Esophagus muscularis mucosa (tissue), 4 donors: Measurements from ENCODE around the gene SARS1. TPM values are rescaled to one million over a fixed set of nuclear protein-coding genes. Genes with fewer than 3 reads are reported as not detected.
"Not testable (repeated sequence)": the region's sequence is repeated elsewhere in the genome, so short reads cannot be mapped to it uniquely, and the experiment has no call there.

Experiments used
- DNase-seq: peaks from one replicate; pipeline ENCODE4 v3.0.0-alpha.2; 2017; ENCODE audit errors: extremely low spot score
- H3K27ac ChIP-seq, 4 donors: fragments of 200-600 bp; sonication (generic); replicated peaks in 1 of 4; 1 replicate in 3 of 4; 2 replicates in 1 of 4; pipeline ENCODE4 v1.5.1; 2016 to 2019; ENCODE audit warnings: mild to moderate bottlenecking in 1 of 4
- H3K27me3 ChIP-seq, 4 donors: fragments of 200-600 bp; sonication (generic); one replicate each; pipeline versions ENCODE4 v1.5.1 to v1.6.0; 2016 to 2019
- H3K36me3 ChIP-seq, 4 donors: fragments of 200-600 bp; sonication (generic); one replicate each; pipeline ENCODE4 v1.5.1; 2016 to 2019
- H3K4me1 ChIP-seq, 4 donors: fragments of 200-600 bp; sonication (generic); one replicate each; pipeline ENCODE4 v1.5.1; 2016 to 2019
- H3K4me3 ChIP-seq, 4 donors: fragments of 200-600 bp; sonication (generic); 1 replicate in 2 of 4; 2 replicates in 2 of 4; pipeline ENCODE4 v1.5.1; 2016 to 2019; ENCODE audit warnings: mild to moderate bottlenecking in 4 of 4, moderate library complexity in 1 of 4
- H3K9me3 ChIP-seq, 4 donors: fragments of 200-600 bp; sonication (generic); 1 replicate in 3 of 4; 2 replicates in 1 of 4; pipeline ENCODE4 v1.5.1; 2016 to 2019
- CTCF ChIP-seq, 3 experiments: fragments of 200-600 bp in 2 of 3; fragments of 450-650 bp in 1 of 3; sonication (generic) in 2 of 3; IDR thresholded peaks; one replicate each; pipeline ENCODE4 v1.5.1; 2017 to 2019; ENCODE audit warnings: antibody characterized with exemption in 3 of 3, mild to moderate bottlenecking in 2 of 3, moderate library complexity in 1 of 3
- EP300 ChIP-seq: sonication (generic); formaldehyde crosslinking; IDR thresholded peaks from one replicate; pipeline ENCODE4 v1.6.1; 2017; ENCODE audit warnings: antibody characterized with exemption
- POLR2A ChIP-seq: fragments of 450-650 bp; IDR thresholded peaks from one replicate; pipeline ENCODE4 v1.6.1; 2017; ENCODE audit warnings: antibody characterized with exemption, moderate library complexity, mild to moderate bottlenecking, low read depth
- POLR2AphosphoS5 ChIP-seq, 2 donors: sonication (generic); formaldehyde crosslinking; IDR thresholded peaks; one replicate each; pipeline ENCODE4 v1.6.1; 2017; ENCODE audit warnings: antibody characterized with exemption in 2 of 2
- WGBS: methylation state at CpG from one replicate; pipeline ENCODE4 v1.1.5; 2018; 5-methylcytosine and 5-hydroxymethylcytosine counted together
- intact Hi-C: fragments of 100-400 bp; cut with DNase I; formaldehyde crosslinking; loops from one replicate; pipeline ENCODE4 v1.15.1; 2023
- total RNA-seq, 4 donors: library from RNA; depleted of rRNA; stranded (reverse); fragments of >200 nt; gene quantifications; one replicate each; pipeline versions ENCODE4 v1.1.0 to v1.2.1, GENCODE V29; 2016

Gene SARS1
- total RNA-seq, 4 donors from 2014 or later = 125 to 180 (median 144) TPM

DNA sequence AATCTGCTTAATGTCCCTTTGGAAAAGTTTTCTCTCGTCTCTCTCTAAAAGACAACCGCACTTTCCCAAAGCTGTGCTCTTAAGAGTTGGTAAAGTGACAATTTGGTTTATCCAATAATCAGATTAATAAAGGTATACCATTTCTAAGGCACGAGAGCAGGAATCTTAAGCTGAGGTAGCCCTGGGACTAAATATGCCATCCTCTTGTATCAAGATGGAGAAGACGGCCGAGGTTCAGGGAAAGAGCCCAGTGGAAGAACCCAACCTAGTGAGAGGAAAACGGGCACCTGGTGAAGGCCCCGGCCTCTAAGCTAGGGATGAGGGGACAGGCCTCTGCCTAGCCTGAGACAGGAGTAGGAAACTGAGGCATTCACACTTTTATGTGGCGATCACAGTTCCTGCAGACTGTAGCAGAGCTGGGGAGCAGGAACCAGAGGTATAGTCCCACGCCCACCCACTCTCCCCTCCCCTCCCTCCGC, 334 bp upstream of the SARS1 start:
- H3K27me3 ChIP-seq = no peaks in the 10 kb centered on the region
- peak overlapping the region; percentile 76 to 92 (median 82) for H3K4me3 ChIP-seq
- 53% methylated on average over 7 of the region's 10 CpGs for WGBS
- peaks cover 0 to 6% (median 0%) of the 10 kb centered on the region in 4 donors for H3K36me3 ChIP-seq
- intact Hi-C loops = no loop called here
- H3K4me1 ChIP-seq = peaks cover 23 to 42% (median 39%) of the 10 kb centered on the region in 4 donors
- H3K27ac ChIP-seq = peak overlapping the region; percentile 91 to 97 (median 93)
- no peak for TF ChIP-seq EP300
- TF ChIP-seq POLR2A = no peak
- no peak for TF ChIP-seq CTCF (IDR thresholded peaks at IDR 0.05)
- TF ChIP-seq POLR2AphosphoS5 (IDR thresholded peaks at IDR 0.05) = no peak
- no peak for DNase-seq
- H3K9me3 ChIP-seq = no peaks in the 10 kb centered on the region

- intact Hi-C loops = no loop called here
- peak overlapping the region; percentile 91 to 97 (median 93) for H3K27ac ChIP-seq
- TF ChIP-seq EP300 = no peak
- peak in 1 of 2 donors; percentile 6 for TF ChIP-seq POLR2AphosphoS5 (IDR thresholded peaks at IDR 0.05)
- TF ChIP-seq CTCF (IDR thresholded peaks at IDR 0.05) = no peak
- no peaks in the 10 kb centered on the region for H3K9me3 ChIP-seq
- peaks cover 0 to 6% (median 0%) of the 10 kb centered on the region in 4 donors for H3K36me3 ChIP-seq
- H3K4me1 ChIP-seq = peaks cover 26 to 45% (median 43%) of the 10 kb centered on the region in 4 donors
- 11% methylated on average over 11 of the region's 13 CpGs for WGBS
- no peaks in the 10 kb centered on the region for H3K27me3 ChIP-seq
- DNase-seq = no peak
- peak overlapping the region; percentile 76 to 92 (median 82) for H3K4me3 ChIP-seq
Measured at GRCh38 chr1:109214695-109215623, 1.2 kb downstream of the SARS1 start.

- H3K36me3 ChIP-seq = peaks cover 0 to 13% (median 0%) of the 10 kb centered on the region in 4 donors
- 98% methylated on average over 4 of the region's 4 CpGs for WGBS
- no peaks in the 10 kb centered on the region for H3K9me3 ChIP-seq
- no peak for DNase-seq
- TF ChIP-seq POLR2AphosphoS5 (IDR thresholded peaks at IDR 0.05) = no peak
- no peak for TF ChIP-seq CTCF (IDR thresholded peaks at IDR 0.05)
- TF ChIP-seq POLR2A = no peak
- TF ChIP-seq EP300 = no peak
- H3K4me3 ChIP-seq = no peak overlapping the region
- peaks cover 26 to 51% (median 44%) of the 10 kb centered on the region in 4 donors for H3K4me1 ChIP-seq
- no peaks in the 10 kb centered on the region for H3K27me3 ChIP-seq
- H3K27ac ChIP-seq = peak overlapping the region; percentile 1 to 97 (median 66)
- intact Hi-C loops = no loop called here
Measured at GRCh38 chr1:109216662-109217061, 2.9 kb downstream of the SARS1 start.

DNA sequence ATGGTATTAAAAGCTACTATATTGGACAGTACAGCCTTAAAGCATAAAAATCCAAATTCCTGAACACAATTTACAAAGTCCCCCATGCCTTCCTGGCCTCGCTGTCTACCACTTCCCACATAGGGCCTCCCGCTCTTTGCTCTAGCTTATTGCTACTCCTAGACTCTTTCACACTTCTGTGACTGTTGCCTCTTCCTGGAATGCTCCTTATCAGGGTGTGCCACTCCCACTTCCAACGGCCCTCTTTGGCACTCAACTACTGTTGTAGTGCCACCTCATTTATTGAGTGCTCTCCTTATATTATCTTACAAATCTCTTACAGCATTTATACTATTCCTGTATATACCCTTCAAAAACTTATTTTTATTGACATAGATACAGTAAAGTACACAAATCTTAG, 4.8 kb downstream of the SARS1 start:
- intact Hi-C loops = no loop called here
- Histone ChIP-seq H3K27ac (no peak overlapping the region), H3K27me3 (no peaks in the 10 kb centered on the region), H3K4me1 (peaks cover 22 to 47% (median 39%) of the 10 kb centered on the region in 4 donors), H3K4me3 (no peak overlapping the region), H3K9me3 (no peaks in the 10 kb centered on the region), H3K36me3 (peaks cover 0 to 14% (median 0%) of the 10 kb centered on the region in 4 donors)
- TF ChIP-seq CTCF (IDR thresholded peaks at IDR 0.05) = no peak
- TF ChIP-seq POLR2A = no peak
- TF ChIP-seq POLR2AphosphoS5 (IDR thresholded peaks at IDR 0.05) = no peak
- no peak for TF ChIP-seq EP300
- no peak for DNase-seq
- WGBS = 81% methylated on average over 3 of the region's 3 CpGs

- WGBS = 95% methylated on average over 9 of the region's 9 CpGs
- H3K27me3 ChIP-seq, H3K4me3 ChIP-seq, H3K9me3 ChIP-seq, intact Hi-C loops, H3K27ac ChIP-seq, DNase-seq: not testable (repeated sequence)
- Histone ChIP-seq H3K4me1 (peaks cover 8 to 37% (median 23%) of the 10 kb centered on the region in 4 donors), H3K36me3 (peaks cover 0 to 37% (median 11%) of the 10 kb centered on the region in 4 donors)
Measured at GRCh38 chr1:109221201-109221600, 7.5 kb downstream of the SARS1 start.
